OCI-LY3 (cell line): ENCODE measurements around the gene ARHGEF17.

Experiments used
- EZH2phosphoT487 ChIP-seq: fragments of 200-600 bp; shearing (Covaris generic); IDR thresholded peaks from 2 replicates; pipeline ENCODE4 v1.6.1; 2018; ENCODE audit warnings: antibody characterized with exemption, mixed run types, low read depth
- TF ChIP-seq, protein P1 (sequence below): fragments of 200-600, 300-600 bp; sonication (generic); IDR thresholded peaks from 2 replicates; pipeline ENCODE4 v1.5.1; 2014; ENCODE audit warnings: antibody characterized with exemption, low read length, low read depth

DNA sequence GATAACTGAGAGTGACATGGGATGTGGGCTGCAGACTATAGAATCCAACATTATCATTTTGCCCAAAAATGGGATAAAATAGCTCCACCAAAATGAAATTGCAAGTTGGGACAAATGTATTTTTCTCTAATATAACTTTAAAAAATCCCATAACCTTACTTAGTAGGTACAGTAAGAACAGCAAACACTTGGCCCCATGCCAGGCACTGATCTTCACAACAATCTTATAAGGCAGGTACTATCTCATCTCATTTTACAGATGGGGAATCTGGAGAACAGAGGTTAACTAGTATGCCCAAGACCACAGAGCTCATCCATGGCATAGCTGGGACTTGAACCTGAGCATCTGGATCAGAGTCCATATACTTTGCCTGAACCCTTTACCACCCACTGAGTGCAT lies 13.5 kb upstream of the ARHGEF17 start:
- TF ChIP-seq, protein P1, sequence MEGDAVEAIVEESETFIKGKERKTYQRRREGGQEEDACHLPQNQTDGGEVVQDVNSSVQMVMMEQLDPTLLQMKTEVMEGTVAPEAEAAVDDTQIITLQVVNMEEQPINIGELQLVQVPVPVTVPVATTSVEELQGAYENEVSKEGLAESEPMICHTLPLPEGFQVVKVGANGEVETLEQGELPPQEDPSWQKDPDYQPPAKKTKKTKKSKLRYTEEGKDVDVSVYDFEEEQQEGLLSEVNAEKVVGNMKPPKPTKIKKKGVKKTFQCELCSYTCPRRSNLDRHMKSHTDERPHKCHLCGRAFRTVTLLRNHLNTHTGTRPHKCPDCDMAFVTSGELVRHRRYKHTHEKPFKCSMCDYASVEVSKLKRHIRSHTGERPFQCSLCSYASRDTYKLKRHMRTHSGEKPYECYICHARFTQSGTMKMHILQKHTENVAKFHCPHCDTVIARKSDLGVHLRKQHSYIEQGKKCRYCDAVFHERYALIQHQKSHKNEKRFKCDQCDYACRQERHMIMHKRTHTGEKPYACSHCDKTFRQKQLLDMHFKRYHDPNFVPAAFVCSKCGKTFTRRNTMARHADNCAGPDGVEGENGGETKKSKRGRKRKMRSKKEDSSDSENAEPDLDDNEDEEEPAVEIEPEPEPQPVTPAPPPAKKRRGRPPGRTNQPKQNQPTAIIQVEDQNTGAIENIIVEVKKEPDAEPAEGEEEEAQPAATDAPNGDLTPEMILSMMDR: no peak
- TF ChIP-seq EZH2phosphoT487: no peak
